ENCODE measurements around the gene SRRM2. TPM values are rescaled to one million over a fixed set of nuclear protein-coding genes. Genes with fewer than 3 reads are reported as not detected.
"Not testable (repeated sequence)": the region's sequence is repeated elsewhere in the genome, so short reads cannot be mapped to it uniquely, and the experiment has no call there.

The SRRM2 gene
- total RNA-seq, 1 experiment from 2014 or later = 107 TPM

GRCh38 chr16:2720719-2721633, 31.5 kb upstream of the SRRM2 start:
- Histone ChIP-seq H3K27ac (peak overlapping the region; percentile 49; the same call in 1 of the 2 replicates), H3K4me1 (peaks cover 7% of the 10 kb centered on the region; the same call in 1 of the 2 replicates), H3K4me3 (peak overlapping the region; percentile 65), H3K36me3 (no peaks in the 10 kb centered on the region), H3K27me3 (no peaks in the 10 kb centered on the region; the same call in 1 of the 2 replicates), H3K9me3 (replicated peaks) (no peaks in the 10 kb centered on the region)
- DNase-seq = peak; percentile 90

DNA sequence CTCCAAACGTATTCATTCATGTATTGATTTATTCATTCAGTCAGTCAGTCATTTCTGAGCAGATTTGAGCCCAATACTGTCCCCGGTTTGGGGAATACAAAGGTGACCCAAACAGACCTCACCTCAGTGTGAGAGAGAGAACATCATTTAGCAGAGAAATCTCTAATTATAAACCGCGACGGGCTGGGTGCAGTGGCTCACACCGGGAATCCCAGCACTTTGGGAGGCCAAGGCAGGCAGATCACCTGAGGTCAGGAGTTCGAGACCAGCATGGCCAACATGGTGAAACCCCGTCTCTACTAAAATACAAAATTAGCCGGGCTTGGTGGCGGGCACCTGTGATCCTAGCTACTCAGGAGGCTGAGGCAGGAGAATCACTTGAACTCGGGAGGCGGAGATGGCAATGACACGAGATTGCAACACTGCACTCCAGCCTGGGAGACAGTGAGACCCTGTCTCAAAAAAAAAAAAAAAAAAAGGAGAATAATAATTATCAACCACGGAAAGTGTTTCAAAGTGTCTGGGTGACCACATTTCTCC, 30.7 kb upstream of the SRRM2 start:
- H3K9me3 ChIP-seq (replicated peaks); H3K36me3 ChIP-seq; H3K27me3 ChIP-seq; DNase-seq; H3K27ac ChIP-seq; H3K4me1 ChIP-seq: not testable (repeated sequence)
- H3K4me3 ChIP-seq = peak overlapping the region; percentile 65

- peaks cover 6% of the 10 kb centered on the region; the same call in 1 of the 2 replicates for H3K4me1 ChIP-seq
These were observed 28.3 kb upstream of the SRRM2 start for GRCh38 chr16:2724088-2724676.

DNA sequence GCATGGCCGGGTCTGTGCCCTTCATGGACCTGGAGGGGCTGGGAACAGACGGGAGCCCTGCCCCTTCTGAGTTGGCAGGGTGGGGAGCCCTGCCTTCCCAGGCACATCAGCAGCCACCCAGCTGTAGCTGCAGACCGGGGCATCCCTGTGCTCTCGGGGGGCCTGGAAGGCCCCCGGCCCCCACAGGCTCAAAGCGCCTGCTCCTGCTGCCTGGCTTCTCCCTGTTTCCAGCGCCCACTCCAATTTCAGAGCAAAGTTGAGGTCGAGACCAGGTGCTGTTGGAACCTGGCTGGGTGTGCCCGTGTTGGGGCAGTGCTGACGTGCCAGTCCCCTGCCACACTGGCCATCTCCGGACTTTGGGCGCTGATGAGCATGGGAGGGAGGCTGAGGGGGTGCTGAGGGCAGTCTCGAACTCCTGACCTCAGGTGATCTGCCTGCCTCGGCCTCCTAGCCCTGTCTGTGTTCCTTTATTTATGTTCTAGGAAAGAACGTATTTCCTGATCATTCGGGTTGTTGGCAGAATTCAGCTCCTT, 27.6 kb upstream of the SRRM2 start:
- Histone ChIP-seq H3K27me3 (no peaks in the 10 kb centered on the region; the same call in 1 of the 2 replicates), H3K27ac (no peak overlapping the region), H3K36me3 (no peaks in the 10 kb centered on the region), H3K4me3 (no peak overlapping the region), H3K9me3 (replicated peaks) (no peaks in the 10 kb centered on the region), H3K4me1 (no peaks in the 10 kb centered on the region)
- no peak for DNase-seq

More at GRCh38 chr16:2724088-2724676, 28.3 kb upstream of the SRRM2 start:
- DNase-seq = no peak
- H3K36me3 ChIP-seq = no peaks in the 10 kb centered on the region
- no peak overlapping the region for H3K4me3 ChIP-seq
- no peak overlapping the region for H3K27ac ChIP-seq
- H3K9me3 ChIP-seq (replicated peaks) = no peaks in the 10 kb centered on the region
- no peaks in the 10 kb centered on the region; the same call in 1 of the 2 replicates for H3K27me3 ChIP-seq

DNA sequence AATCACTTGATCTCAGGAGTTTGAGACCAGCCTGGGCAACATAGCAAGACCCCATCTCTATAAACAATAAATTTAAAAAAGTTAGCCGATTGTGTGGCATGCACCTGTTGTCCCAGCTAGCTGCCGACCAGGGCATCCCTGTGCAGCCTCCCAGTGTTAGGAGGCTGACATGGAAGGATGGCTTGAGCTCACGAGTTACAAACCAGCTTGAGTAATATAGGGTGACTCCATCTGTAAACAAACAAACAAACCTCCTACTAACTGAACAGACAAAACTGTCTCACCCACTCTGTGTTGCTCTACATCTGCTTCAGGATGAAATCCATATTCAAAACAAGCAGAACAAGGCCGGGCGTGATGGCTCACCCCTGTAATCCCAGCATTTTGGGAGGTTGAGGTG, 25.5 kb upstream of the SRRM2 start:
- H3K36me3 ChIP-seq = no peaks in the 10 kb centered on the region
- DNase-seq = no peak
- no peak overlapping the region for H3K27ac ChIP-seq
- no peaks in the 10 kb centered on the region for H3K4me1 ChIP-seq
- no peak overlapping the region for H3K4me3 ChIP-seq
- H3K9me3 ChIP-seq (replicated peaks) = no peaks in the 10 kb centered on the region
- H3K27me3 ChIP-seq = no peaks in the 10 kb centered on the region; the same call in 1 of the 2 replicates

- Histone ChIP-seq H3K4me1 (no peaks in the 10 kb centered on the region), H3K36me3 (no peaks in the 10 kb centered on the region), H3K9me3 (replicated peaks) (no peaks in the 10 kb centered on the region), H3K4me3 (no peak overlapping the region), H3K27me3 (no peaks in the 10 kb centered on the region; the same call in 1 of the 2 replicates), H3K27ac (no peak overlapping the region)
- no peak for DNase-seq
These were observed 24.4 kb upstream of the SRRM2 start for GRCh38 chr16:2728034-2728433.

DNA sequence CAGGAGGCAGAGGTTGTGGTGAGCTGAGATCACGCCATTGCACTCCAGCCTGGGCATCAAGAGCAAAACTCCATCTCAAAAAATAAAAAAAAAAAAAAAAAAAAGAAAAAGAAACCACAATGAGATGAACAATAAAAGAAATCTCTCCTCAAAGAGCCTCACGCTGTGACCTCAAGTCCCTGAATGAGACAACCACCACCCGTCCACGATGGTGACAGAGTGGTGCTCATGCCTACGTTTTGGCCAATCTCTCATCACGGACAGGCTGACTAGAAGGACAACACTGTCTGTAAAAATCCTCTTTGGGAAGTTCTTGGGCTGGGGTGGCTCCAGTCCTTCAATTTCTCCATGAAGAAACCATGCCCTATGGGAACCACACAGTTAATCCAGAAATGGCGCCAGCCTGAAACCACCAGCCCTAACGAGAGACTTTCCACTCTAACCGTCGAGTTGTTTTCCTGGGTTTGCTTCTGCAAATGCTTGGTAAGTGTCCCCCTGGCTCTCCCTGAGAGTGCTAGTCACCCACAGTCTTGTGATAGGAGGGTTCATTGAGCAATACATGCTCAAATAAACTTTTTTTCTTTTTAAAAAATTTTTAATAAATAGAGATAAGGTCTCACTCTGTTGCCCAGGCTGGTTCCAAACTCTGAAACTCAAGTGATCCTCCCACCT, 17.5 kb upstream of the SRRM2 start:
- Histone ChIP-seq H3K4me1 (no peaks in the 10 kb centered on the region), H3K36me3 (no peaks in the 10 kb centered on the region), H3K27ac (no peak overlapping the region), H3K9me3 (replicated peaks) (no peaks in the 10 kb centered on the region), H3K27me3 (0 out of 2 replicates have a peak, but pooled peaks cover 5% of the 10 kb centered on the region), H3K4me3 (no peak overlapping the region)
- no peak for DNase-seq

DNA sequence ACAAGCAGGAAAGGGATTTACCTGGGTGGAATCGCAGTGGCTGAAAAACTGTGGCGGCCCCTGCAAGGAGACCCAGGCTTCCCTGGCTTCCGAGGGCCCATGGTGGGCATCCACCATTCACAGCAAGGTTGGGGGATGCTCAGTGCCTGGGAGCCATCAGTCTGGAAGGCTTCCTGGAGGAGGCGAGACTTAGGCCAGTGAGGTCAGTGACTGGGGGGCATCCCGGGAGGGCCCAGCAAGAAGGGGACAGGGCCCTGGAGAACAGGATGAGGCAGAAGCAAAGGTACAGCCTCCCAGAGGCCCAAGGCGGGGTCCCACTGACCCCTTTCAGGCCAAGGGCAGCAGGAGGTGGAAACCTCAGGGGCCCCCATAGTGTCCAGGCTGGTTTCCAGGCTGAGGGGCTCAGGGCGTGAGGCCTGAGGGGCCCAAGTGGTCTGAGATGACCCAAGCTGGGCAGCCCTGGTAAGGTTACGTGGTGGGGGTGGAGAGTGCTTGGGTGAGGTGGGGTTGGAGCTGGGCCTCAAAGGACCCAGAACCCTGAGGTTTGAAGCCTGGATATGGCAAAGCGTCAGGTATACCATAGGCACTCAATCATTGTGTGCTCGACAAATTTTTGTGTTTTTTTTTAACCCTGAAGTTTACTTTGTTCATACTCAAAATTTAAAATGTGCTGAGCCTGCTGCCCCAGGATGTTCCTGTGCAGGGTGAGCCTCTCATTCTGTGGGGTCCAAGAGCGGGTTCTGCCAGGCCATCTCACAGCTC, 15.8 kb upstream of the SRRM2 start:
- no peak for DNase-seq
- H3K4me1 ChIP-seq = no peaks in the 10 kb centered on the region
- no peaks in the 10 kb centered on the region for H3K9me3 ChIP-seq (replicated peaks)
- no peaks in the 10 kb centered on the region for H3K36me3 ChIP-seq
- no peak overlapping the region for H3K4me3 ChIP-seq
- 0 out of 2 replicates have a peak, but pooled peaks cover 13% of the 10 kb centered on the region for H3K27me3 ChIP-seq
- H3K27ac ChIP-seq = no peak overlapping the region

DNA sequence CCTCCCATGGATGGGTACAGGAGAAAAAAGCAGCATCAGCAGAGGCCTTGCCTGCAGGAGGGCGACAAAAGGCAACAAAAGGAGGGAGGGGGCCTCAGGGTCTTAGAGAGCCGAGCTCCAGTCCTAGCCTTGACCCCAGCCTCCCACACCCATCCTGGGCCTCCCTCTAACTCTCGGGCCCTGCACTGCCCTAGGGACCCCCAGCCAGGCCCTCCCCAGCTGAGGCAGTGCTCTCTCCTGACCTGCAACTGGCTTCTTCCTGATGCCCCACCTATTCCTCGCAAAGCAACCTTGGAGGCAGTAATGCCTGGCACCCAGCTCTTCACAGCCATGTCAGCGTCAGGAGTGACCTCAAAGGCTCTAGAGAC, 15.2 kb upstream of the SRRM2 start:
- no peak overlapping the region for H3K4me3 ChIP-seq
- no peaks in the 10 kb centered on the region for H3K4me1 ChIP-seq
- no peak overlapping the region for H3K27ac ChIP-seq
- no peak for DNase-seq
- 0 out of 2 replicates have a peak, but pooled peaks cover 13% of the 10 kb centered on the region for H3K27me3 ChIP-seq
- no peaks in the 10 kb centered on the region for H3K9me3 ChIP-seq (replicated peaks)
- no peaks in the 10 kb centered on the region for H3K36me3 ChIP-seq

- Histone ChIP-seq H3K9me3 (replicated peaks) (no peaks in the 10 kb centered on the region), H3K27ac (no peak overlapping the region), H3K27me3 (0 out of 2 replicates have a peak, but pooled peaks cover 13% of the 10 kb centered on the region), H3K4me1 (no peaks in the 10 kb centered on the region), H3K36me3 (no peaks in the 10 kb centered on the region), H3K4me3 (no peak overlapping the region)
- DNase-seq = no peak
These were observed 14.5 kb upstream of the SRRM2 start for GRCh38 chr16:2737895-2738418.

- no peak overlapping the region for H3K27ac ChIP-seq
- DNase-seq = no peak
- H3K4me1 ChIP-seq = no peaks in the 10 kb centered on the region
- H3K36me3 ChIP-seq = no peaks in the 10 kb centered on the region
- 0 out of 2 replicates have a peak, but pooled peaks cover 13% of the 10 kb centered on the region for H3K27me3 ChIP-seq
- no peaks in the 10 kb centered on the region for H3K9me3 ChIP-seq (replicated peaks)
- no peak overlapping the region for H3K4me3 ChIP-seq
These were observed 13.8 kb upstream of the SRRM2 start for GRCh38 chr16:2738615-2739014.

DNA sequence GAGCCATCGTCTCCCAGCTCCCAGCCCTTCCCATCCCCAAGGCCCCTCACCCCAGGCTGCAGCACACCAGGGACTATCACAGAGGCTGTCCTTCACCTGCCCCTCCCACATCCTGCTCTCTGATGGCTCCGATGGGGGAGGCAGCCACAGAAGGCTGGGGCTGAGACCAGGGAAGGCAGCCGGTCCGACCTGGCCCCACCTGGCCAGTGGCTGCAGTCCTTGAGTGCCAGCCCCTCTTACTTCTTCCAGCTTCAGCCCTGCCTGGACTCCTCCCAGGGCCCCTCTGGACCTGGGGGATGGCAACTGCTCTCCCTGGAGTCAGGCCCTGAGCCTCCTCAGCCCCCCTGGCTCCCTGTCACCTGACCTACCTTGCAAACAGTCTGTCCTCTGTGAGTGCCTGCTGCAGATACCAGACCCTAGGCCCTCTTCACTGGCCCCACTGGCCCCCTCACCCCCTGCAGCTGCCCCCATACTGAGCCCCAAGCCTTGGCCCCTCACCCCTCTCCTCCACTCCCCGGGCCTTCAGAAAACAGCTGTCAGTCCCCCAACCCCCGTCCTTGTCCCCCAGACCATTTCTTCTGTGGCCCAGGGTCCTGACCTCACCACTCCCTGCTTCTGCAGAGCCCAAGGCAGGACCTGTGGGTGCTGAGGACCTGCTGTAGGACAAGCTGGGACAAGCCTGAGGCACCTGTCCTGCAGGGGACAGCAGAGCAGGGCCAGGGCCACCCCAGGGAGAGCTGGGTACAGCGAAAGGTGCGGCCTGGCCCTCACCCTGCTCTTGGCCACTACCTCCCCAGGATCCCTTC, 12.6 kb upstream of the SRRM2 start:
- H3K4me1 ChIP-seq = no peaks in the 10 kb centered on the region

DNA sequence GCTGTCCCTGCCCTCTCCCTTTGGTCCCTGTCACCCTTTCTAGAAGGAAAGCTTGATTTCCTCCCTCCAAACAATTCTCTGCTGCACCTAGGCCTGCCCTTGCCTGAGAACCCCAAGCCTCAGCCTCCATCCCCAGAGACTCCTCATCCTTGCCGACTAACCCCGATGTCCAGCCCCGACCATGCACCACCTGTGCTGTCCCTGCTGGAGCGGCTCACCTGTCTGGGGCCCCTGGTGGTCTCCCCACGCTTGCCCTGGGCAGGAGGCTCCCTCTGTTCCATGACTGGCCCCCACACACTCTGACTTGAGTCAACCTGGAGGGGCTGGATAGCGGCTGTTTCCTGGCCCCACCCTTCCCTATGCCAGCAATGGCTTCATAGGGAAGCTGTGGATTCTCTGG, 12.0 kb upstream of the SRRM2 start:
- Histone ChIP-seq H3K36me3 (no peaks in the 10 kb centered on the region), H3K27ac (no peak overlapping the region), H3K4me1 (no peaks in the 10 kb centered on the region), H3K4me3 (no peak overlapping the region), H3K9me3 (replicated peaks) (no peaks in the 10 kb centered on the region), H3K27me3 (0 out of 2 replicates have a peak, but pooled peaks cover 13% of the 10 kb centered on the region)
- DNase-seq = no peak

More for the DNA sequence above, 12.6 kb upstream of the SRRM2 start:
- H3K36me3 ChIP-seq = no peaks in the 10 kb centered on the region
- no peak for DNase-seq
- H3K4me3 ChIP-seq = no peak overlapping the region
- no peak overlapping the region for H3K27ac ChIP-seq
- H3K27me3 ChIP-seq = 0 out of 2 replicates have a peak, but pooled peaks cover 13% of the 10 kb centered on the region
- H3K9me3 ChIP-seq (replicated peaks) = no peaks in the 10 kb centered on the region
